Activated naive CD4-positive, alpha-beta T cell treated with anti-CD3 and anti-CD28 coated beads for 36 hours (primary cell): ENCODE results near the gene RINT1. TPM values are rescaled to one million over a fixed set of nuclear protein-coding genes. Genes with fewer than 3 reads are reported as not detected.
A peak's percentile ranks its signal among the peaks of the same experiment; 100 is the strongest.
"Not testable (repeated sequence)": the region's sequence is repeated elsewhere in the genome, so short reads cannot be mapped to it uniquely, and the experiment has no call there.

ENCODE experiments used
- CTCF ChIA-PET: fragments of 350-600 bp; sonication (Branson Sonifier 250); formaldehyde crosslinking; loops from one replicate; lab custom pipeline; 2021; ENCODE audit warnings: antibody characterized with exemption; lab: Charles Lee
- DNase-seq: peaks from one replicate; pipeline ENCODE4 v3.0.0-alpha.2; 2020
- H3K27ac Mint-ChIP-seq: one replicate; pipeline ENCODE4 v1.8.0; 2021; ENCODE audit warnings: mild to moderate bottlenecking, mixed read lengths
- H3K27me3 Mint-ChIP-seq: one replicate; pipeline ENCODE4 v1.8.0; 2021; ENCODE audit warnings: low read depth, mixed read lengths
- H3K36me3 Mint-ChIP-seq: one replicate; pipeline ENCODE4 v1.8.0; 2021; ENCODE audit warnings: low read depth, mixed read lengths
- H3K4me1 Mint-ChIP-seq: one replicate; pipeline ENCODE4 v1.8.0; 2021; ENCODE audit warnings: low read depth, mixed read lengths
- H3K4me3 Mint-ChIP-seq: one replicate; pipeline ENCODE4 v1.8.0; 2021; ENCODE audit warnings: mild to moderate bottlenecking, moderate library complexity, mixed read lengths
- H3K9me3 Mint-ChIP-seq: one replicate; pipeline ENCODE4 v1.8.0; 2021; ENCODE audit warnings: mixed read lengths
- intact Hi-C: fragments of 100-400 bp; cut with micrococcal nuclease; formaldehyde crosslinking; loops from one replicate; pipeline ENCODE4 v1.15.1; 2023
- total RNA-seq, 2 experiments: library from RNA; stranded (reverse); gene quantifications; one replicate each; pipeline ENCODE4 v1.2.3, GENCODE V29; 2021

The RINT1 gene
- total RNA-seq, 2 experiments from 2014 or later: 22.1 to 25.2 TPM

GRCh38 chr7:105519353-105519752 lies 12.6 kb upstream of the RINT1 start:
- Mint-ChIP-seq H3K27me3 (no peaks in the 10 kb centered on the region), H3K4me1 (peaks cover 29% of the 10 kb centered on the region), H3K4me3 (no peak overlapping the region), H3K27ac (no peak overlapping the region), H3K36me3 (peaks cover 14% of the 10 kb centered on the region), H3K9me3 (no peaks in the 10 kb centered on the region)
- CTCF ChIA-PET: interaction anchor here (0.6 to 1.2 kb wide), 3 partner anchors 13 to 268 kb away, joined by 4 to 7 read pairs (median 4); partner anchors contain the start of gene RINT1
- DNase-seq: no peak
- intact Hi-C loops: no loop called here

GRCh38 chr7:105520620-105521019 lies 11.4 kb upstream of the RINT1 start:
- CTCF ChIA-PET: interaction anchor here (0.5 to 1.5 kb wide), 2 partner anchors 11 to 903 kb away, joined by 3 to 5 read pairs; partner anchors contain the start of gene RINT1
- peaks cover 20% of the 10 kb centered on the region for H3K4me1 Mint-ChIP-seq

GRCh38 chr7:105521027-105521716 lies 10.8 kb upstream of the RINT1 start:
- no peaks in the 10 kb centered on the region for H3K9me3 Mint-ChIP-seq
- no peaks in the 10 kb centered on the region for H3K27me3 Mint-ChIP-seq
- peak overlapping the region; percentile 96 for H3K4me3 Mint-ChIP-seq
- CTCF ChIA-PET: interaction anchor here (0.5 to 1.5 kb wide), 3 partner anchors 11 to 902 kb away, joined by 3 to 5 read pairs (median 4); partner anchors contain the start of gene RINT1
- DNase-seq: peak; percentile 53
- intact Hi-C loops: no loop called here
- H3K4me1 Mint-ChIP-seq: peaks cover 20% of the 10 kb centered on the region
- peaks cover 10% of the 10 kb centered on the region for H3K36me3 Mint-ChIP-seq
- H3K27ac Mint-ChIP-seq: peak overlapping the region; percentile 81

More at GRCh38 chr7:105520620-105521019, 11.4 kb upstream of the RINT1 start:
- intact Hi-C loops, H3K9me3 Mint-ChIP-seq, H3K27me3 Mint-ChIP-seq, H3K27ac Mint-ChIP-seq, DNase-seq: not testable (repeated sequence)
- Mint-ChIP-seq H3K36me3 (peaks cover 10% of the 10 kb centered on the region), H3K4me3 (peak overlapping the region; percentile 50)

GRCh38 chr7:105521717-105522463 lies 10.1 kb upstream of the RINT1 start, which contains the start of gene PUS7:
PUS7 (minus strand) TSS chr7:105522271; CDS start chr7:105508512, 13,759 bp downstream.
- no peaks in the 10 kb centered on the region for H3K9me3 Mint-ChIP-seq
- H3K36me3 Mint-ChIP-seq: peaks cover 7% of the 10 kb centered on the region
- CTCF ChIA-PET: interaction anchor here (0.7 to 1.5 kb wide), 2 partner anchors 10 to 34 kb away, joined by 3 to 4 read pairs; partner anchors contain the start of gene RINT1
- H3K27me3 Mint-ChIP-seq: no peaks in the 10 kb centered on the region
- peak; percentile 82 for DNase-seq
- peak within 1 kb of the TSS; percentile 81 for H3K27ac Mint-ChIP-seq
- H3K4me3 Mint-ChIP-seq: peak within 1 kb of the TSS; percentile 96
- peaks cover 19% of the 10 kb centered on the region for H3K4me1 Mint-ChIP-seq
- intact Hi-C loops: loop anchor here (1.0 to 2.0 kb wide), 3 partner anchors 10 to 577 kb away; partner anchors contain the start of gene RINT1

- H3K4me3 Mint-ChIP-seq, H3K36me3 Mint-ChIP-seq, CTCF ChIA-PET, DNase-seq, intact Hi-C loops, H3K27me3 Mint-ChIP-seq, H3K9me3 Mint-ChIP-seq, H3K27ac Mint-ChIP-seq: not testable (repeated sequence)
- peaks cover 14% of the 10 kb centered on the region for H3K4me1 Mint-ChIP-seq
Measured at GRCh38 chr7:105524423-105524822, 7.6 kb upstream of the RINT1 start.

DNA sequence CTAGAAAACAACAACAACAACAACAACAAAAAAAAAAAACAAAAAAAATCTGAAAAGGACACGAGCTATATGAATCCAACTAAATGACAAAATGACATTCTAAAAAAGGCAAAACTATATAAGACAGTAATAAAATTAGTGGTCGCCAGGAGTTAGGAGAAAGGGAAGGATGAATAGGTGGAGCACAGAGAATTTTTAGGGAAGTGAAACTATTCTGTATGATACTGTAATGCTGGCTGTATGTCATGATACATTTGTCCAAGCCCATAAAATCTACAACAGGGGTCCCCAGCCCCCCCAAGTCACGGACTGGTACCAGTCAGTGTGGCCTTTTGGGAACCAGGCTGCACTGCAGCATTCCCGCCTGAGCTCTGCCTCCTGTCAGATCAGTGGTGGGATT lies 7.2 kb upstream of the RINT1 start:
- Mint-ChIP-seq H3K36me3 (peaks cover under 1% of the 10 kb centered on the region), H3K4me1 (peaks cover 10% of the 10 kb centered on the region), H3K9me3 (no peaks in the 10 kb centered on the region), H3K27ac (no peak overlapping the region), H3K4me3 (no peak overlapping the region), H3K27me3 (no peaks in the 10 kb centered on the region)
- intact Hi-C loops: no loop called here
- no peak for DNase-seq
- CTCF ChIA-PET: no interaction called here

- H3K36me3 Mint-ChIP-seq, H3K4me3 Mint-ChIP-seq, DNase-seq, H3K27ac Mint-ChIP-seq, H3K4me1 Mint-ChIP-seq, H3K9me3 Mint-ChIP-seq, H3K27me3 Mint-ChIP-seq, CTCF ChIA-PET, intact Hi-C loops: not testable (repeated sequence)
Measured at GRCh38 chr7:105527737-105528136, 4.3 kb upstream of the RINT1 start.

GRCh38 chr7:105530126-105530525 lies 1.9 kb upstream of the RINT1 start:
- H3K4me1 Mint-ChIP-seq: peaks cover 20% of the 10 kb centered on the region
- no peak for DNase-seq
- intact Hi-C loops: loop anchor here (5.0 kb wide), 6 partner anchors 143 to 608 kb away; partner anchors contain the start of gene SRPK2
- CTCF ChIA-PET: no interaction called here
- H3K36me3 Mint-ChIP-seq: peaks cover 2% of the 10 kb centered on the region
- no peaks in the 10 kb centered on the region for H3K9me3 Mint-ChIP-seq
- H3K4me3 Mint-ChIP-seq: peak overlapping the region; percentile 19
- no peaks in the 10 kb centered on the region for H3K27me3 Mint-ChIP-seq
- no peak overlapping the region for H3K27ac Mint-ChIP-seq

GRCh38 chr7:105530546-105530945 lies 1.5 kb upstream of the RINT1 start:
- H3K4me1 Mint-ChIP-seq: peaks cover 22% of the 10 kb centered on the region
- H3K9me3 Mint-ChIP-seq: no peaks in the 10 kb centered on the region
- H3K27me3 Mint-ChIP-seq: no peaks in the 10 kb centered on the region
- CTCF ChIA-PET: interaction anchor here (1.6 kb wide), 1 partner anchor 17 kb away, joined by 19 read pairs; no protein-coding TSS in a partner anchor
- no peak overlapping the region for H3K27ac Mint-ChIP-seq
- no peak for DNase-seq
- peaks cover 2% of the 10 kb centered on the region for H3K36me3 Mint-ChIP-seq
- peak overlapping the region; percentile 19 for H3K4me3 Mint-ChIP-seq
- intact Hi-C loops: loop anchor here (5.0 kb wide), 6 partner anchors 143 to 608 kb away; partner anchors contain the start of gene SRPK2

- Mint-ChIP-seq H3K36me3 (peaks cover 3% of the 10 kb centered on the region), H3K27me3 (no peaks in the 10 kb centered on the region), H3K9me3 (no peaks in the 10 kb centered on the region), H3K4me3 (peak overlapping the region; percentile 83), H3K4me1 (peaks cover 23% of the 10 kb centered on the region), H3K27ac (peak overlapping the region; percentile 84)
- CTCF ChIA-PET: interaction anchor here (1.0 to 1.9 kb wide), 2 partner anchors 10 to 13 kb away, joined by 4 to 7 read pairs; no protein-coding TSS in a partner anchor
- intact Hi-C loops: loop anchor here (1.0 to 5.0 kb wide), 13 partner anchors 11 to 1326 kb away; partner anchors contain the start of genes NAMPT, PUS7 and SRPK2
- no peak for DNase-seq
Measured at GRCh38 chr7:105532709-105533460, 884 bp downstream of the RINT1 start.

- intact Hi-C loops: no loop called here
- no peaks in the 10 kb centered on the region for H3K9me3 Mint-ChIP-seq
- peaks cover 12% of the 10 kb centered on the region for H3K4me1 Mint-ChIP-seq
- H3K36me3 Mint-ChIP-seq: peaks cover 23% of the 10 kb centered on the region
- no peak overlapping the region for H3K27ac Mint-ChIP-seq
- H3K27me3 Mint-ChIP-seq: no peaks in the 10 kb centered on the region
- CTCF ChIA-PET: interaction anchor here (0.5 kb wide), 1 partner anchor 588 kb away, joined by 4 read pairs; no protein-coding TSS in a partner anchor
- no peak for DNase-seq
- H3K4me3 Mint-ChIP-seq: no peak overlapping the region
Measured at GRCh38 chr7:105538339-105538738, 6.3 kb downstream of the RINT1 start.
